ENCODE measurements around the gene DDX42.

Gene DDX42

GRCh38 chr17:63816123-63816522 is 42.2 kb downstream of the DDX42 start:
- no peak for TF ChIP-seq CTCF (conservative IDR thresholded peaks at IDR 0.05; ENCODE audit: low read length)
- no peak for DNase-seq (ENCODE audit: low read depth)
- H3K4me3 ChIP-seq (ENCODE audit: low read length), result no peak overlapping the region

- no peak for DNase-seq (ENCODE audit: low read depth)
- H3K4me3 ChIP-seq (ENCODE audit: low read length), result no peak overlapping the region
- no peak for TF ChIP-seq CTCF (conservative IDR thresholded peaks at IDR 0.05; ENCODE audit: low read length)
These were observed 42.7 kb downstream of the DDX42 start for GRCh38 chr17:63816669-63817068.

GRCh38 chr17:63817736-63818385 is 43.9 kb downstream of the DDX42 start:
- H3K4me3 ChIP-seq (ENCODE audit: low read length), result no peak overlapping the region
- no peak for DNase-seq (ENCODE audit: low read depth)
- TF ChIP-seq CTCF (conservative IDR thresholded peaks at IDR 0.05; ENCODE audit: low read length), result no peak

GRCh38 chr17:63819131-63819530 is 45.2 kb downstream of the DDX42 start:
- no peak for DNase-seq (ENCODE audit: low read depth)
- H3K4me3 ChIP-seq (ENCODE audit: low read length), result no peak overlapping the region
- TF ChIP-seq CTCF (conservative IDR thresholded peaks at IDR 0.05; ENCODE audit: low read length), result no peak

GRCh38 chr17:63819585-63820537 is 45.9 kb downstream of the DDX42 start:
- DNase-seq (ENCODE audit: low read depth), result no peak
- no peak overlapping the region for H3K4me3 ChIP-seq (ENCODE audit: low read length)
- TF ChIP-seq CTCF (conservative IDR thresholded peaks at IDR 0.05; ENCODE audit: low read length), result no peak

- TF ChIP-seq CTCF (conservative IDR thresholded peaks at IDR 0.05; ENCODE audit: low read length), result no peak
- DNase-seq (ENCODE audit: low read depth), result no peak
- no peak overlapping the region for H3K4me3 ChIP-seq (ENCODE audit: low read length)
These were observed 47.1 kb downstream of the DDX42 start for GRCh38 chr17:63820963-63821561.

Measured in AG10803 (cell line).